H1 (cell line): ENCODE results near the gene DCBLD2. TPM values are rescaled to one million over a fixed set of nuclear protein-coding genes. Genes with fewer than 3 reads are reported as not detected.

Experiments
- CTCF ChIA-PET: fragments of 300-600 bp; sonication (Branson Sonifier 250); formaldehyde crosslinking; loops from one replicate; lab custom pipeline; 2021; ENCODE audit not compliant: partially characterized antibody; lab: Charles Lee
- POLR2A ChIA-PET: fragments of 300-600 bp; sonication (Branson Sonifier 250); formaldehyde crosslinking; loops from one replicate; lab custom pipeline; 2021; ENCODE audit warnings: inconsistent platforms; ENCODE audit not compliant: partially characterized antibody; lab: Charles Lee
- DNase-seq, 2 experiments: peaks; one replicate each; pipeline versions ENCODE4 v3.0.0 to v3.0.0-alpha.2; 2010 to 2022; ENCODE audit warnings: low spot score in 2 of 2, low read depth in 1 of 2, mixed read lengths in 1 of 2
- FAIRE-seq: peaks from 2 replicates; lab custom pipeline; 2011; peaks lifted over from hg19 to GRCh38; lab: Jason Lieb, UNC
- H2AFZ ChIP-seq: 2 replicates; pipeline ENCODE4 v1.8.1; 2012; ENCODE audit warnings: low read length, inconsistent platforms
- H2AK5ac ChIP-seq: 2 replicates; pipeline ENCODE4 v1.6.1; 2013; ENCODE audit warnings: low read depth, low read length
- H2BK120ac ChIP-seq: replicated peaks from 2 replicates; pipeline ENCODE3; 2013; ENCODE audit warnings: low read depth, low read length, inconsistent platforms
- H2BK12ac ChIP-seq: 2 replicates; pipeline ENCODE4 v1.6.1; 2013; ENCODE audit warnings: low read depth, low read length
- H2BK15ac ChIP-seq: 2 replicates; pipeline ENCODE4 v1.6.1; 2013; ENCODE audit warnings: low read length
- H2BK20ac ChIP-seq: 2 replicates; pipeline ENCODE4 v1.6.1; 2013; ENCODE audit warnings: low read length
- H2BK5ac ChIP-seq: 2 replicates; pipeline ENCODE4 v1.6.1; 2013; ENCODE audit warnings: low read depth, low read length
- H3K14ac ChIP-seq: 2 replicates; pipeline ENCODE4 v1.6.1; 2013; ENCODE audit warnings: inconsistent platforms; ENCODE audit not compliant: insufficient read length
- H3K18ac ChIP-seq: 2 replicates; pipeline ENCODE4 v1.6.1; 2013; ENCODE audit warnings: low read length; ENCODE audit errors: extremely low read depth
- H3K23ac ChIP-seq: 2 replicates; pipeline ENCODE4 v1.6.1; 2013; ENCODE audit warnings: inconsistent platforms; ENCODE audit not compliant: insufficient read length
- H3K23me2 ChIP-seq: 2 replicates; pipeline ENCODE4 v1.6.1; 2013; ENCODE audit warnings: low read depth, low read length
- H3K27ac ChIP-seq: 2 replicates; pipeline ENCODE4 v1.6.1; 2011; ENCODE audit warnings: low read depth, low read length, inconsistent platforms
- H3K27me3 ChIP-seq, 4 experiments: replicated peaks in 1 of 4; 1 replicate in 1 of 4; 2 replicates in 3 of 4; pipeline versions ENCODE4 v1.6.1 to v1.8.1; 2011 to 2013; ENCODE audit warnings: low read length in 3 of 4, mild to moderate bottlenecking in 3 of 4, inconsistent platforms in 2 of 4, mixed read lengths in 2 of 4, moderate library complexity in 1 of 4; ENCODE audit not compliant: control insufficient read depth in 3 of 4, insufficient read depth in 3 of 4; ENCODE audit errors: extremely low read depth in 1 of 4
- H3K36me3 ChIP-seq, 4 experiments: 2 replicates each; pipeline versions ENCODE4 v1.6.1 to v1.8.1; 2011 to 2013; ENCODE audit warnings: mild to moderate bottlenecking in 4 of 4, low read length in 3 of 4, moderate library complexity in 2 of 4, control low read depth in 1 of 4, inconsistent platforms in 1 of 4; ENCODE audit not compliant: insufficient read depth in 4 of 4, control insufficient read depth in 2 of 4
- H3K4ac ChIP-seq: replicated peaks from 2 replicates; pipeline ENCODE3; 2013; ENCODE audit warnings: low read length, low read depth, mixed read lengths, inconsistent platforms; ENCODE audit not compliant: insufficient read length
- H3K4me1 ChIP-seq, 4 experiments: replicated peaks in 1 of 4; 1 replicate in 1 of 4; 2 replicates in 3 of 4; pipeline versions ENCODE4 v1.6.1 to v1.8.1; 2011 to 2013; ENCODE audit warnings: low read length in 3 of 4, inconsistent platforms in 2 of 4, mixed read lengths in 1 of 4; ENCODE audit not compliant: insufficient read depth in 4 of 4, control insufficient read depth in 3 of 4
- H3K4me2 ChIP-seq, 2 experiments: 2 replicates each; pipeline versions ENCODE4 v1.6.1 to v1.8.1; 2011 to 2013; ENCODE audit warnings: low read depth in 2 of 2, low read length in 2 of 2, control low read depth in 1 of 2, inconsistent platforms in 1 of 2, mild to moderate bottlenecking in 1 of 2; ENCODE audit not compliant: insufficient read depth in 1 of 2
- H3K4me3 ChIP-seq, 4 experiments: fragments of 200-600, 300-600 bp in 1 of 4; sonication (generic), shearing (Covaris generic), sonication (Bioruptor Twin) in 1 of 4; 2 replicates each; pipeline versions ENCODE4 v1.5.1 to v1.8.1; 2011 to 2016; ENCODE audit warnings: low read length in 4 of 4, low read depth in 3 of 4, control low read depth in 2 of 4, inconsistent platforms in 2 of 4, mild to moderate bottlenecking in 2 of 4, mixed read lengths in 1 of 4, moderate library complexity in 1 of 4; ENCODE audit not compliant: insufficient read depth in 2 of 4; ENCODE audit errors: extremely low read depth in 1 of 4
- H3K56ac ChIP-seq: replicated peaks from 2 replicates; pipeline ENCODE3; 2013; ENCODE audit warnings: low read depth, mild to moderate bottlenecking, mixed read lengths, low read length, inconsistent platforms; ENCODE audit not compliant: insufficient read length
- H3K79me1 ChIP-seq: 2 replicates; pipeline ENCODE4 v1.6.1; 2013; ENCODE audit warnings: low read depth, low read length, control low read depth
- H3K79me2 ChIP-seq, 2 experiments: 2 replicates each; pipeline versions ENCODE4 v1.6.1 to v1.8.1; 2012 to 2013; ENCODE audit warnings: low read length in 2 of 2, mild to moderate bottlenecking in 2 of 2, inconsistent platforms in 1 of 2; ENCODE audit not compliant: insufficient read depth in 2 of 2, control insufficient read depth in 1 of 2
- H3K9ac ChIP-seq, 4 experiments: replicated peaks in 1 of 4; 1 replicate in 1 of 4; 2 replicates in 3 of 4; pipeline versions ENCODE4 v1.6.1 to v1.8.1; 2011 to 2013; ENCODE audit warnings: low read depth in 3 of 4, low read length in 3 of 4, control low read depth in 2 of 4, mild to moderate bottlenecking in 2 of 4, moderate library complexity in 2 of 4, inconsistent platforms in 1 of 4; ENCODE audit errors: extremely low read depth in 1 of 4
- H3K9me3 ChIP-seq, 2 experiments: 2 replicates each; pipeline versions ENCODE4 v1.6.1 to v1.8.1; 2012 to 2013; ENCODE audit warnings: mild to moderate bottlenecking in 2 of 2, moderate library complexity in 2 of 2, control low read depth in 1 of 2, inconsistent platforms in 1 of 2, low read depth in 1 of 2, low read length in 1 of 2, mixed read lengths in 1 of 2; ENCODE audit not compliant: insufficient read depth in 2 of 2
- H4K20me1 ChIP-seq, 2 experiments: replicated peaks in 1 of 2; 2 replicates each; pipeline versions ENCODE3 to v1.8.1; 2011 to 2013; ENCODE audit warnings: inconsistent platforms in 2 of 2, low read length in 2 of 2, mild to moderate bottlenecking in 1 of 2; ENCODE audit not compliant: insufficient read depth in 2 of 2, control insufficient read depth in 1 of 2
- H4K5ac ChIP-seq: 2 replicates; pipeline ENCODE4 v1.6.1; 2013; ENCODE audit warnings: low read length, low read depth, mixed read lengths, inconsistent platforms; ENCODE audit not compliant: insufficient read length
- H4K8ac ChIP-seq: 2 replicates; pipeline ENCODE4 v1.8.0; 2013; ENCODE audit warnings: mild to moderate bottlenecking, moderate library complexity, low read length, inconsistent platforms; ENCODE audit not compliant: insufficient read depth; ENCODE audit errors: extremely low read depth
- H4K91ac ChIP-seq: replicated peaks from 2 replicates; pipeline ENCODE3; 2013; ENCODE audit warnings: low read length, mixed read lengths, inconsistent platforms; ENCODE audit not compliant: insufficient read length
- ATF2 ChIP-seq: IDR thresholded peaks from 2 replicates; pipeline ENCODE4 v1.6.1; 2012; ENCODE audit warnings: low read length, inconsistent platforms
- CBX8 ChIP-seq: fragments of 300-800, 300-1000 bp; sonication (generic); IDR thresholded peaks from 2 replicates; pipeline ENCODE4 v1.7.1; 2016; ENCODE audit warnings: low read depth, low read length, borderline replicate concordance
- EGR1 ChIP-seq: IDR thresholded peaks from 2 replicates; pipeline ENCODE4 v1.6.1; 2011; ENCODE audit warnings: low read depth, low read length, borderline replicate concordance
- SUZ12 ChIP-seq: fragments of 200-600 bp; sonication (generic); IDR thresholded peaks from 2 replicates; pipeline ENCODE4 v1.6.1; 2012; ENCODE audit warnings: mild to moderate bottlenecking, inconsistent platforms, low read length, moderate library complexity, mixed read lengths
- YY1 ChIP-seq: IDR thresholded peaks from 2 replicates; pipeline ENCODE4 v1.6.1; 2011; ENCODE audit warnings: low read depth, mild to moderate bottlenecking, low read length
- WGBS, 2 experiments: shearing (Covaris generic) in 1 of 2; methylation state at CpG; one replicate each; pipeline versions ENCODE4 v1.1.6 to v1.1.7; 2013 to 2015; ENCODE audit warnings: low lambda C conversion rate in 2 of 2, mixed read lengths in 2 of 2, inconsistent platforms in 1 of 2, low coverage in 1 of 2, missing lambda C conversion rate in 1 of 2; ENCODE audit not compliant: insufficient replicate concordance in 2 of 2, insufficient coverage in 1 of 2, insufficient read length in 1 of 2; ENCODE audit errors: extremely low coverage in 1 of 2, missing lambda C conversion rate in 1 of 2; 5-methylcytosine and 5-hydroxymethylcytosine counted together
- polyA plus RNA-seq, 7 experiments: library from polyadenylated mRNA; depleted of rRNA in 3 of 7; stranded (reverse) in 5 of 7; unstranded in 2 of 7; fragments of >200 nt in 5 of 7; fragments of 200-250 nt in 2 of 7; gene quantifications; 1 replicate in 5 of 7; 2 replicates in 1 of 7; 4 replicates in 1 of 7; pipeline versions ENCODE4 v1.2.1 to v1.2.3, GENCODE V29; 2011 to 2013; ENCODE audit warnings: missing spikeins in 2 of 7, mixed read lengths in 2 of 7
- total RNA-seq: library from RNA; stranded (reverse); fragmentation: NEBNext Ultra II Directional; extraction: Animal tissue kit (Norgen Biotek cat#: 25700); gene quantifications from 2 replicates; pipeline ENCODE4 v1.2.1, GENCODE V29; 2021

DCBLD2 gene
- total and polyA plus RNA-seq, 2 of the 8 experiments (the other 6 are each of a cell fraction or from before 2014, with no cell fraction given) = 19.6 to 63.8 TPM

- Histone ChIP-seq H3K79me2 (no peaks in the 10 kb centered on the region), H4K20me1 (peaks cover 0 to 1% of the 10 kb centered on the region in 2 experiments), H3K18ac (no peak overlapping the region)
- POLR2A ChIA-PET = no interaction called here
- no peak for TF ChIP-seq CBX8
- no peak for TF ChIP-seq EGR1
- no peak for TF ChIP-seq SUZ12
- no peak for TF ChIP-seq YY1
- no peak for TF ChIP-seq ATF2
- TF ChIP-seq, all 59 proteins: peak for 0
- no peak overlapping the region for H2AFZ ChIP-seq
- H3K27ac ChIP-seq = no peak overlapping the region
- WGBS, 2 experiments = 96% methylated on average over 3 of the region's 3 CpGs; no CpG with 5 or more reads in 1 of the 2 experiments
- no peak overlapping the region for H4K91ac ChIP-seq
- no peaks in the 10 kb centered on the region for H3K27me3 ChIP-seq
- H2BK20ac ChIP-seq = no peak overlapping the region
- H2BK5ac ChIP-seq = no peak overlapping the region
- no peak overlapping the region for H3K56ac ChIP-seq
- no peak overlapping the region for H2BK12ac ChIP-seq
- H3K4ac ChIP-seq = no peak overlapping the region
- H2AK5ac ChIP-seq = no peak overlapping the region
- no peaks in the 10 kb centered on the region for H3K4me1 ChIP-seq
- peaks cover 3 to 25% (median 6%) of the 10 kb centered on the region in 4 experiments for H3K36me3 ChIP-seq
- H3K9me3 ChIP-seq = no peaks in the 10 kb centered on the region
- no peak overlapping the region for H4K5ac ChIP-seq
- H3K14ac ChIP-seq = no peak overlapping the region
- CTCF ChIA-PET = interaction anchor here (1.6 kb wide), 1 partner anchor 187 kb away, joined by 4 read pairs; no protein-coding TSS in a partner anchor
- no peak overlapping the region for H3K9ac ChIP-seq
- H3K23ac ChIP-seq = no peak overlapping the region
- no peak overlapping the region for H3K4me3 ChIP-seq
- H2BK15ac ChIP-seq = no peak overlapping the region
- H4K8ac ChIP-seq = no peak overlapping the region
- no peak overlapping the region for H2BK120ac ChIP-seq
- DNase-seq (no peak), FAIRE-seq (no peak)
- H3K4me2 ChIP-seq = no peak overlapping the region
- H3K23me2 ChIP-seq = no peaks in the 10 kb centered on the region
- no peaks in the 10 kb centered on the region for H3K79me1 ChIP-seq
Observed at GRCh38 chr3:98799479-98799878, 102.0 kb downstream of the DCBLD2 start.
